GM18498 (cell line): Measurements from ENCODE around the gene MACO1.
"Not testable (repeated sequence)": the region's sequence is repeated elsewhere in the genome, so short reads cannot be mapped to it uniquely, and the experiment has no call there.

Source experiments
- ATAC-seq: cut with Tn5 transposase; IDR thresholded peaks from one replicate; pipeline ENCODE4 v1.9.1; 2021; ENCODE audit warnings: mild to moderate bottlenecking, moderate library complexity; ENCODE audit not compliant: unreplicated experiment

Gene MACO1, protein sequence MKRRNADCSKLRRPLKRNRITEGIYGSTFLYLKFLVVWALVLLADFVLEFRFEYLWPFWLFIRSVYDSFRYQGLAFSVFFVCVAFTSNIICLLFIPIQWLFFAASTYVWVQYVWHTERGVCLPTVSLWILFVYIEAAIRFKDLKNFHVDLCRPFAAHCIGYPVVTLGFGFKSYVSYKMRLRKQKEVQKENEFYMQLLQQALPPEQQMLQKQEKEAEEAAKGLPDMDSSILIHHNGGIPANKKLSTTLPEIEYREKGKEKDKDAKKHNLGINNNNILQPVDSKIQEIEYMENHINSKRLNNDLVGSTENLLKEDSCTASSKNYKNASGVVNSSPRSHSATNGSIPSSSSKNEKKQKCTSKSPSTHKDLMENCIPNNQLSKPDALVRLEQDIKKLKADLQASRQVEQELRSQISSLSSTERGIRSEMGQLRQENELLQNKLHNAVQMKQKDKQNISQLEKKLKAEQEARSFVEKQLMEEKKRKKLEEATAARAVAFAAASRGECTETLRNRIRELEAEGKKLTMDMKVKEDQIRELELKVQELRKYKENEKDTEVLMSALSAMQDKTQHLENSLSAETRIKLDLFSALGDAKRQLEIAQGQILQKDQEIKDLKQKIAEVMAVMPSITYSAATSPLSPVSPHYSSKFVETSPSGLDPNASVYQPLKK

DNA sequence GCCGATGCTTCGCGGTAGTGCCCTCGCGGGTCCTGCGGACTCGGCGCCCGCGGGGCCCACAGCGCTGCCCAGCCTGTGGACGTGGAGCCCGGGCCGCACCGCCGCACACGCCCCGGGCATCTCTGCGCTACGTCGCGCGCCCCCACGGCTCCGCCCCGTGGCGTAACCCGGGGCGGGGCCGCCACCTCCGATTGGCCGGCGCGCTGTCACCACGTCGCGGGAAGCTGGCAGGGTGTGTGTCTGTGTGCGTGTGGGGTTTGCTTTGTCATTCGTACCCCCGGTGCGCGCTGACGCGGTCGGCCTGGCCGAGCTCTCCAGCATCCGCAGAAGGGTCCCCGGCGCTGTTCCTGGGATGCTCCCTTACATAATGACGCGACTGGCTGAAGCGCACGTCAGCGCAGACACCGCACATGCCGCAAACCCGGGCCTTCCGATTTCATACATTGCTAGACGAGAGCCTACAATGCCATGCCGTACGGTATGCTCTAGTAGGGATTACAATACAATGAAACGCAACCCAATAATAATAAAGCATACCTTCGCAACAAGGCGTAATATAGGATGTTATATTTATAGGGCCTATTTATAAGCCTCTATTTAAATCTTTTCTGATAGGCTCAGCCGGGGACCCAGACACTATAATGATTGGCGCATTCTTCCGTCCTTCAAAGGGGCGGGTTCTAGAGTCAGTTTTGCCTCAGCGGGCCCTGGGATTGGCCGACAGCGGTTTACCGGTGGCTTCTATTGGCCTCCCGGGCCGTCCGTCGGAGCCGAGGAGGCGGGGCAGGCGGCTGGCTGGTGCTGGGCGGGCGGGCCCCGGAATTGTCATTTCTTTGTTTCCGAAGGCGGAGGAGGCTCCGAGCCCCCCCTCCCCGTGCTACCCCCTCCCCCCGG, at the start of gene MACO1:
Gene MACO1, plus strand, starts transcription at position 825 of the 894 bp plus-strand sequence. CDS start 202 bp downstream, outside the sequence.
- peak; percentile 85 for ATAC-seq

DNA sequence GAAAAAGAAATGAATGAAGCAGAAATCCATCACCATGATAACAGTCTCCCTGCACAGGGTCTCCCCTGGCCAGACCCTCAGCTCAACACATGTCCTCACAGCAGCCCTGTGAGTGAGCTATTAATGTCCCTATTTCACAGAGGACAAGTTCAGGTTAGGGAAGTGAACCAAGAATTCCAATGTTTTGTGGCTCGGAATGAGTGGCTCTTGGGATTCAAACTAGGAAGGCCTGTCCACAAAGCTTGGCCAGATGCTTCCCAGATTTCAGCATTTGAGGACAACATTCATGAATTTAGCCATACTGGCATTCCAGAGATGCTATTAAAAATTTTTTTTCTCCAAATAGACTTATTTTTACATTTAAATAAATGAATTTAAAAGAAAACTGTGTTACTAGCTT, 48.2 kb upstream of the MACO1 start:
- ATAC-seq, result not testable (repeated sequence)

DNA sequence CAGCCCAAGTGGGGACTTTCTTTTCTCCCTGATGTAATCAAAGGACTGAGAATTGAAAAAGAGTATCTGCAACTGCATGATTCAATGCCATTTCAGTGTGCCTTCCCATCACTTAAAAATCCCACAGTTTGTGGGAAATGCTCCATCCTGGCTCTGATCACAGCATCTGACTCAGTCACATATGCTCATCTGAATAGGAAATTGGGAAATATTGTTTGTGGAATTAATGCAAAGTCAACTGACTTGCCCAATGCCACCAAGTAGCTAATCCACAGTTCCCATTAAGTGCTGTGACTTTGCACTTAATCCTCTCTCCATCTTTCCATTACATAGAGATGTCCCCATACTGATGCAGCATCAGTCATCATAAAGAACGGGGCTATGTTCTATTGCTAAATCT, 47.6 kb upstream of the MACO1 start:
- ATAC-seq, result not testable (repeated sequence)

GRCh38 chr1:25383875-25384274, 46.8 kb upstream of the MACO1 start:
- not testable (repeated sequence) for ATAC-seq

DNA sequence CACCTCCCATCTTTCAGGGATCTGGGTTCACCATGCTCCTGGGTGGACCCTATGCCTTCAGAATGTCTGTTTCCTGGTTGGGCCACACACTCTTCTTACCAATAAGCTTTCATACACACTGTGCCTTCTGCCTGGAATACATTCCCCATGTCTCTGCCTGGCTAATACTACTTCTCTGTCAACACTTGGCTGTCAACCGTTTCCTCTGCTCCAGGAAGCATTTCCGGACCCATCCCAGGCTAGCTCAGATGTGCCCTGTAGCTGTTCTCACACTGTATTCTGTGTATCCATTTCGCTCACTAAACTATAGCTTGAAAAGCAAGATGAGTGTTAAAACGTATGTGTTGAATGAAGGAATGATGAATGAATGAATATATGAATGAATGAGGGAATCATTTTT, 43.6 kb upstream of the MACO1 start:
- not testable (repeated sequence) for ATAC-seq

GRCh38 chr1:25388691-25389090, 42.0 kb upstream of the MACO1 start:
- ATAC-seq, result not testable (repeated sequence)

GRCh38 chr1:25389721-25390120, 41.0 kb upstream of the MACO1 start:
- ATAC-seq, result not testable (repeated sequence)

- no peak for ATAC-seq
Measured at GRCh38 chr1:25392841-25393240, 37.9 kb upstream of the MACO1 start.

DNA sequence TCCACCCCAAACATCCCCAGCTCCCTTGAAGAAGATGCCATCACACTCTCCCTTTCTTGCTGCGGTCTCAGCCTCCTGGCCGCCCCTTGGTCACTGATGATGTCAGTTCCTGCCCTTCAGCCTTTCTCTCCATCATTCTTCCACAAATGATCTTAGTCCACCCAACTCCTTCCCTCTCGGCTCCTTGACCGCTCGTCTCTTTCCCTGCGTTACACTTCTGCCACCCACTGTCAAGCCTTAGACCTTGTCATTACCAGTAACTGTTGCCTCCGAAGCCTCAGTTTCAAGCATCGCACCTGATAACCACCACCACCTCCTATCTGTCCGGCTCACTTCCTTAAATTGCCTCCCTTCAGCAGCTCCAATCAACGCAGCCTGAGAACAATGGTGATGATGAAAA, 33.1 kb upstream of the MACO1 start:
- not testable (repeated sequence) for ATAC-seq

DNA sequence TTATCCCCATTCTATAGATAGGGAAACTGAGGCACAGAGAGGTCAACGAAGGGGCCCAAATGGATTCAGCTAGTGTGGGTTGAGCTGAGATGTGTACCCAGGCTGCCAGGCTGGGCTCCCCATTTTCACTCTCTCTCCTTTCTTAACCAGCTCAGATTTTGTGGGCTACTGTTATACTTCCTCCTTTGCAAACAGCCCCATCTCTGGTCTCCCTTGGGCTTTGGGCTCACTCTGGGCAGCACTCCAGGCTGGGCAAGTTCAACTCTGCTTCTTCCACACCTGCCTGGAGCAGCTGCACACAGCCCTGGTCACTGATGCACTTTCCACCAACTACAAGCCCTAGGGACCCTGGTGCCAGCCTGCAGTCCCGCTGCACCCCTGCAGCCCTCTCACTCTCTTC, 32.6 kb upstream of the MACO1 start:
- ATAC-seq, result not testable (repeated sequence)

- not testable (repeated sequence) for ATAC-seq
Measured at GRCh38 chr1:25402947-25403803, 27.5 kb upstream of the MACO1 start.

GRCh38 chr1:25405731-25406305, 24.9 kb upstream of the MACO1 start:
- ATAC-seq, result not testable (repeated sequence)

DNA sequence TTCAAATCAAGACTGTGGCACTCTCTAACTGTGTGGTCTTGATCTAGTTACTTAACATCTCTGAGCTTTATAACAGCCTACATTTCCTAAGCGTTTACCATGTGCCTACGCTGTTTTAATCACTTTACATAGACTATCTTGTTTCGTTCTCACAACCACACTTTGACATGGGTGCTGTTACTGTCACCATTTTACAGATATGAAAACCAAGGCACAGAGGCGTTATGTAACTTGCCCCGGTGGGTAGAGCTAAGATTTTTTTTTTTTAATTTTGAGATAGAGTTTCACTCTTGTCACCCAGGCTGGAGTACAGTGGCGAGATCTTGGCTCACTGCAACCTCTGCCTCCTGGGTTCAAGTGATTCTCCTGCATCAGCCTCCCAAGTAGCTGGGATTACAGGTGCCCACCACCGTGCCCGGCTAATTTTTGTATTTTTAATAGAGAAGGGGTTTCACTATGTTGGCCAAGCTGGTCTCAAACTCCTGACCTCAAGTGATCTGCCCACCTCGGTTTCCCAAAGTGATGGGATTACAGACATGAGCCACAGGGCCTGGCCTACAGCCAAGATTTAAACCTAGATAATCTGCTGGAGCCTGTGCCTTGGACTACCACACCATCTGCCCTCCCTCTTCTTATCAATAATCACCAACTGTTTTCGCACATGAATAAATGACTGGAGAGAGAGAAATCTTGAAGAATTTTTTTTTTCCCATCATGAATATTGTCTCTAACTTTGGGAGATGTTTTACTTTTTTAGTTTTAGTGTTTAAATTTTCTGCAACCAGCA, 20.9 kb upstream of the MACO1 start:
- ATAC-seq, result not testable (repeated sequence)

DNA sequence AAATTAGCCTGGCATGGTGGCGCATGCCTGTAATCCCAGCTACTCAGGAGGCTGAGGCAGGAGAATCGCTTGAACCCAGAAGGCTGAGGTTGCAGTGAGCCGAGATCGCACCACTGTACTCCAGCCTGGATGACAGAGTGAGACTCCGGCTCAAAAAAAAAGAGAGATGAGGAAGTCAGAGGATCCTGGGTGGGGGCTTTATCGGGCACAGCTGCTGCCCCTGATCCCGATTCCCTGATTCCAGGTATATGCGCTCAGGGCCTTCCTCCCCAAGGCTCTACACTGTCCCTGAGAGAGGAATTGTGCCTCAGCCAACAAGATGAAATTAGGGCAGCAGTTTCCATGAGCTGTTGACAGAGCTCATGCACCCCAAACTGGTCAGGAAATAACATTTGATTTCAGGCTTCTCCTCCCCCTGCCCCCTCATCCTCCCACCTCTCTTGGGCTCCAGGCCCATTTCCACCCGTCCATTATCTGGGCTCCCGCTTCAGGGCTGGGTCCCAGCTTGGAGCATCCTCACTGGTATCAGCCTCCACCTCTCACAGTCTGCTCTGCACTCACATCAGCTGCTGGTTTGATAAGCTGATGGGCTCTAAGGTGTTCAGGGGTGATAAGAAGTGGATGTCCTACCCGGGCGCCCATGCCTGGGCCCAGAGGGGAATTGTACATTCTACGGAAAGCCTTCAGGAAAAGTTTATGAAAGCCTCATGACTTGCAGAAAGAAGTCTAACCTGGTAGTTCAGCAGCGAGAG, 17.6 kb upstream of the MACO1 start:
- ATAC-seq, result not testable (repeated sequence)

DNA sequence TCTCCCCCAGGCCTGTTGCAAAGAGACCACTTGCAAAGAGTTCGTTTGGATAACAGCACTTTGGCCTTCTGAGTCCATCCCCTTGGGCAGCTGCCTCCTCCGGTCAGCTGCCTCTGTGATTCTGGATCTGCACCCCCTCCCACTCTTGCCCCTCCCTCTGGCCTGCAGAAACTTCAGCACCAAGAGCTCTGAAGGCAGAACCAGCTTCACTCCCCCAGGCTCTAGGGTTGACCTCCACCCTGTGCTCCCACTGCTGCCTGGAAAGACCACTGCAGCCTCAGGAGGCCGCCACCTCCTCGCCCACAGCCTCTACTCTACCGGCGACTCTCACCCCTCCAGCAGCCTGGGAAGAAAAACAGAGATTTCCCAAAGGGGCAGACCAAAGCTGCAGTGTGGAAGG, 16.5 kb upstream of the MACO1 start:
- ATAC-seq, result not testable (repeated sequence)

DNA sequence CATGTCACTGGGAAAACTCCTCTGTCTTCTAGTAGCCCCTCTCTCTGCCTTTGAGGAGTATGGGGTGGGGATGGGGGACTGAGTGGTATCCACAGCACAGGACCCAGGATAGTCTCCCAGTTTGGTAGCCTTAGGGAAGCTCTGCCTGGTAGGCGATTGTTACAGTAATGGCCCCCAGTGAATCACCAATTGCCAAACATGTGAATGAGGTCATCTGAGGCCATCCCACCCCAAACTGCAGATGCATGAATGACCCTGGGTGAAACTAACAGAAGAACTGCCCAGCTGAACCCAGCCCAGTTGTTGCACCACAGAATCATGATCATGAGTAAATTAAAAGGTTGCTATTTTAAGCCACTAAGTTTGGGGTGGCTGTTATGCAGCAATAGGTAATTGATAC, 16.1 kb upstream of the MACO1 start:
- ATAC-seq, result not testable (repeated sequence)

DNA sequence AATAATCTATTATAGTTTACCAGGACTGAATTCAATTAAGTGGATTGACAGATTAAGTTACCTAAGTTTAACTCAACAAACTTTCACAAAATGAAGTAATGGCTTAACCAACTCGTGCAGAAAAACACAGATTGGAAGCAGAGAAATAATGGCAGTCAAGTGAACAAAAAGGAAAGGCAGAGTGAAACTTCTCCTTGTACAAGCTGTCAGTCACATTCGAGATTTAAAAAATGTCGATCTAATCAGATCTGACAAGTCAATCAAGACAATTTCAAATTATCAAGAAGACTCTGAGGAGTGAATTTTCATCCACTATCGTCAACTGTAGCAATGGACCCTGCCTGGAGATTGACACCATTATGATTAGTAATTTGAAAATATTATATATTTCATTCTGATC, 13.4 kb upstream of the MACO1 start:
- ATAC-seq, result not testable (repeated sequence)

DNA sequence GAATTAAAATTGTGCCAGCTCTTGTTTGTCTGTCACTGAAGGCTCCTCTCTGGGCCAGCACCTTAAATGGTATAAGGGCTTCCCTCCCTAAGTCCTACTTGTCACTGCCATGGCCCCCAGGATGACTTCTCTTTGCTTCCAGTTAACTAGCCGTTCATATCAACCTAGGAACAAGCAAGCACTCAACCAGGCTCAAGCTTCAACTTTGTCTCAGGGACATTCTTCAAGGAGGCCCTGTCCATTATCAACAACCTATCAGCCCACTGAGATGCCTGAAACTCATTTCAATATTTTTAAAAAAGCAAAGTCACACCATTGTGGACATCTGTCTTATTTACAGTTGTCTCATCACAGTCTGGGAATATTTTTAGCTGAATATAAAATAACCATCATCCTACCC, 11.4 kb upstream of the MACO1 start:
- not testable (repeated sequence) for ATAC-seq
